Breast epithelium (tissue), 3 donors: ENCODE data around the gene POLR2C.

ENCODE experiments used
- POLR2A ChIP-seq: fragments of 450-650 bp; IDR thresholded peaks from one replicate; pipeline ENCODE4 v1.6.1; 2016; ENCODE audit warnings: antibody characterized with exemption, mild to moderate bottlenecking, moderate library complexity
- TF ChIP-seq, protein P1 (sequence below), 3 donors: fragments of 450-650 bp; IDR thresholded peaks; one replicate each; pipeline ENCODE4 v1.5.1; 2016 to 2017; ENCODE audit warnings: antibody characterized with exemption in 3 of 3, mild to moderate bottlenecking in 3 of 3, moderate library complexity in 3 of 3

DNA sequence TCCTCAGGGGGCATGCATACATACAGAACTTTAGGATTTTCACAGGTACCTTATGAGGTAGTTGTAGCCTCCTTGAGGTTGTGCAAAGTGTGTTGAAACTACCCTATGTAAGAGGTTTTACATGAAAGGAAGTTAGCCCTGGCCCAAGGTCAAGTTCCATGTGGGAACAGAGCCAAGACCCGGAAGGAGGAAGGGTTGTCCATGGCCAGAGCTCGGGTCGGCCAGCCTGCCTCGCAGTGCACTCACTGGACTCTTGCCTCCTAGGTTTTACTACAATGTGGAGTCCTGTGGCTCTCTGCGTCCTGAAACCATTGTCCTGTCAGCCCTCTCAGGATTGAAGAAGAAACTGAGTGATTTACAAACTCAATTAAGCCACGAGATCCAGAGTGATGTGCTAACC lies 8.2 kb downstream of the POLR2C start:
- TF ChIP-seq, protein P1, sequence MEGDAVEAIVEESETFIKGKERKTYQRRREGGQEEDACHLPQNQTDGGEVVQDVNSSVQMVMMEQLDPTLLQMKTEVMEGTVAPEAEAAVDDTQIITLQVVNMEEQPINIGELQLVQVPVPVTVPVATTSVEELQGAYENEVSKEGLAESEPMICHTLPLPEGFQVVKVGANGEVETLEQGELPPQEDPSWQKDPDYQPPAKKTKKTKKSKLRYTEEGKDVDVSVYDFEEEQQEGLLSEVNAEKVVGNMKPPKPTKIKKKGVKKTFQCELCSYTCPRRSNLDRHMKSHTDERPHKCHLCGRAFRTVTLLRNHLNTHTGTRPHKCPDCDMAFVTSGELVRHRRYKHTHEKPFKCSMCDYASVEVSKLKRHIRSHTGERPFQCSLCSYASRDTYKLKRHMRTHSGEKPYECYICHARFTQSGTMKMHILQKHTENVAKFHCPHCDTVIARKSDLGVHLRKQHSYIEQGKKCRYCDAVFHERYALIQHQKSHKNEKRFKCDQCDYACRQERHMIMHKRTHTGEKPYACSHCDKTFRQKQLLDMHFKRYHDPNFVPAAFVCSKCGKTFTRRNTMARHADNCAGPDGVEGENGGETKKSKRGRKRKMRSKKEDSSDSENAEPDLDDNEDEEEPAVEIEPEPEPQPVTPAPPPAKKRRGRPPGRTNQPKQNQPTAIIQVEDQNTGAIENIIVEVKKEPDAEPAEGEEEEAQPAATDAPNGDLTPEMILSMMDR (IDR thresholded peaks at IDR 0.05) = no peak
- TF ChIP-seq POLR2A = no peak
